ENCODE data around the gene QRFP. TPM values are rescaled to one million over a fixed set of nuclear protein-coding genes. Genes with fewer than 3 reads are reported as not detected.

Gene QRFP
- total and polyA plus RNA-seq, 5 donors from 2014 or later, result not detected

- no peak for DNase-seq
- ATAC-seq (ENCODE audit: low read depth in 2 of 2), result no peak
- Histone ChIP-seq H3K4me3 (ENCODE audit: low read depth, low read length) (no peak overlapping the region), H3K36me3 (ENCODE audit: control insufficient read depth, insufficient read depth, low read length) (no peaks in the 10 kb centered on the region), H3K4me1 (ENCODE audit: control insufficient read depth, insufficient read depth, low read length, poor library complexity, severe bottlenecking) (no peaks in the 10 kb centered on the region), H3K27me3 (ENCODE audit: control insufficient read depth, insufficient read depth, low read length) (no peaks in the 10 kb centered on the region), H3K9me3 (ENCODE audit: control insufficient read depth in 2 of 2, low read length in 2 of 2) (no peaks in the 10 kb centered on the region), H3K27ac (ENCODE audit: insufficient read depth, low read length, poor library complexity, severe bottlenecking) (no peak overlapping the region)
- no peaks in the 10 kb centered on the region for H3K27me3 Mint-ChIP-seq
- no peaks in the 10 kb centered on the region for H3K9me3 Mint-ChIP-seq
- H3K4me3 Mint-ChIP-seq, result peak overlapping the region in 1 of 4 donors; percentile 10
- H3K36me3 Mint-ChIP-seq, result no peaks in the 10 kb centered on the region
- peaks cover 14 to 24% (median 20%) of the 10 kb centered on the region in 4 donors for H3K4me1 Mint-ChIP-seq
- H3K27ac Mint-ChIP-seq, result peak overlapping the region in 1 of 3 donors; percentile 58
These were observed 53.3 kb downstream of the QRFP start for GRCh38 chr9:130843049-130843908.

Other genes starting within 250 kb of the QRFP start
- not detected for gene PRDM12, start 232.2 kb downstream of the QRFP start, total RNA-seq
- gene PRDM12, start 232.2 kb downstream of the QRFP start, polyA plus RNA-seq, result under 1 TPM in 1 of 4 donors, not detected in 3; 0.10 TPM
- 47.1 TPM for gene EXOSC2, start 203.0 kb downstream of the QRFP start, total RNA-seq
- 10 to 100 TPM; 24.1 to 30.0 (median 28.5) TPM for gene EXOSC2, start 203.0 kb downstream of the QRFP start, polyA plus RNA-seq
- 33.9 TPM for gene ABL1, start 61.6 kb downstream of the QRFP start, total RNA-seq
- gene ABL1, start 61.6 kb downstream of the QRFP start, polyA plus RNA-seq, result 1 to 10 TPM; 5.5 to 9.2 (median 8.3) TPM
- gene FIBCD1, start 42.4 kb upstream of the QRFP start, total RNA-seq, result not detected
- not detected for gene FIBCD1, start 42.4 kb upstream of the QRFP start, polyA plus RNA-seq
- 0.99 TPM for gene LAMC3, start 112.4 kb upstream of the QRFP start, total RNA-seq
- gene LAMC3, start 112.4 kb upstream of the QRFP start, polyA plus RNA-seq, result 1 to 10 TPM in 1 of 4 donors, under 1 TPM in 3; 0.37 to 1.2 (median 0.56) TPM
- 0.12 TPM for gene AIF1L, start 199.7 kb upstream of the QRFP start, total RNA-seq
- gene AIF1L, start 199.7 kb upstream of the QRFP start, polyA plus RNA-seq, result not detected
- 124 TPM for gene NUP214, start 228.8 kb upstream of the QRFP start, total RNA-seq
- 10 to 100 TPM in 3 of 4 donors, 1 to 10 TPM in 1; 9.8 to 19.1 (median 14.7) TPM for gene NUP214, start 228.8 kb upstream of the QRFP start, polyA plus RNA-seq